SH-SY5Y (cell line): ENCODE measurements around the gene ECE1.

Experiments used
- GATA2 ChIP-seq: IDR thresholded peaks from 2 replicates; pipeline ENCODE4 v1.6.1; 2011; ENCODE audit warnings: mild to moderate bottlenecking, low read depth, low read length
- GATA3 ChIP-seq: IDR thresholded peaks from 2 replicates; pipeline ENCODE4 v1.6.1; 2011; ENCODE audit warnings: low read depth, mild to moderate bottlenecking, low read length, moderate library complexity

The ECE1 gene

GRCh38 chr1:21293537-21294265 lies 3.4 kb upstream of the ECE1 start:
- TF ChIP-seq GATA3 = no peak
- no peak for TF ChIP-seq GATA2

GRCh38 chr1:21292984-21293536 lies 2.8 kb upstream of the ECE1 start:
- no peak for TF ChIP-seq GATA2
- no peak for TF ChIP-seq GATA3

GRCh38 chr1:21292503-21292983 lies 2.3 kb upstream of the ECE1 start:
- no peak for TF ChIP-seq GATA3
- no peak for TF ChIP-seq GATA2

GRCh38 chr1:21291964-21292363 lies 1.7 kb upstream of the ECE1 start:
- TF ChIP-seq GATA3 (no peak), GATA2 (no peak)

- TF ChIP-seq GATA2 (no peak), GATA3 (no peak)
Measured at GRCh38 chr1:21291184-21291583, 921 bp upstream of the ECE1 start.

- TF ChIP-seq GATA3 (no peak), GATA2 (no peak)
Measured at GRCh38 chr1:21290546-21290944, 282 bp upstream of the ECE1 start.

- TF ChIP-seq GATA2 (no peak), GATA3 (no peak)
Measured at GRCh38 chr1:21289127-21289526, 1.1 kb downstream of the ECE1 start.

GRCh38 chr1:21287905-21288514 lies 2.3 kb downstream of the ECE1 start:
- TF ChIP-seq GATA2 = no peak
- no peak for TF ChIP-seq GATA3

- TF ChIP-seq GATA2 = no peak
- TF ChIP-seq GATA3 = no peak
Measured at GRCh38 chr1:21285055-21285372, 5.2 kb downstream of the ECE1 start.

GRCh38 chr1:21284206-21285054 lies 5.8 kb downstream of the ECE1 start:
- TF ChIP-seq GATA3 = no peak
- TF ChIP-seq GATA2 = no peak

GRCh38 chr1:21283524-21283923 lies 6.7 kb downstream of the ECE1 start:
- no peak for TF ChIP-seq GATA3
- no peak for TF ChIP-seq GATA2

- no peak for TF ChIP-seq GATA2
- TF ChIP-seq GATA3 = no peak
Measured at GRCh38 chr1:21280482-21280881, 9.8 kb downstream of the ECE1 start.

GRCh38 chr1:21280011-21280471 lies 10.2 kb downstream of the ECE1 start:
- no peak for TF ChIP-seq GATA3
- TF ChIP-seq GATA2 = no peak
